ENCODE measurements around the gene ABI3BP.
"Not testable (repeated sequence)": the region's sequence is repeated elsewhere in the genome, so short reads cannot be mapped to it uniquely, and the experiment has no call there.

ABI3BP gene

GRCh38 chr3:100993309-100993708 lies at the start of gene ABI3BP:
Gene ABI3BP, minus strand, starts transcription at chr3:100993421. Its CDS starts 37 bp downstream, at chr3:100993384.
- peak; percentile 53 for DNase-seq (ENCODE audit: low spot score)

DNA sequence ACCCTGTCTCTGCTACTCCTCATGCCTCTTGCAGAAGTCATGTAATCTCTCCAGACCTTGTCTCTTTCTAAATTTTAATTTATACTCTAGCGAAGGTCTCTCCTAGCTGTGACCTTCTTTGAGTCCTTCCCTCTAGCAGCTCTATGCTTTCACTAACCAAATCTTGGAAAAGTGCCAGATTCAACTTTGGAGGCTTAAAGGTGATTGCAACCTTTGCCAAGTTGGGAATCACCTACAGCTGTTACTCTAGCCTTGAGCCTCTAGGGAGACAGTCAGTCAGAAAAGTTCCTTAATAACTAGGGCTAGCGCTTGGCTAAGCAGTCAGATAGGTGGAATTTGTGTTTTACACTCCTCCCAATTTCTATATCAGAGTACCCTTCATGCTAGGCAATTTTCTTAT lies 46.1 kb upstream of the ABI3BP start:
- no peak for DNase-seq (ENCODE audit: low spot score)

DNA sequence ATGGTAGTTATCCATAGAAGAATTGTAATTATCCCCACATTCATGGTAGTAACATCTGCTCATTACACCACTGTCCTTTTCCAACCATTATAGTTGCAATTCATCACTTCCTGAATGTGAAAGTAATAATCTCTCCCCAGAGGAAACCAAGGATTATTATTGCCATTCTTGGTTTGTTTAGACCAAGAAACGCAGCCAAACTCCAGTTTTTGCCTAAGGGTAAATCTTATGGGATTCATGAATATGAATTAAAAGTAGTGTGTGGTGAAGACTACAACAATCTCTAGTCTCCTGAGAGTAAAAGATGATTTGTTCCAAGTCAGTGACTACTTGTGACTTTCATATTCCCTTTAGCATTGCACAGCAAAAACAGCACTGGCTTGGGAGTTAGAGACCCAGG lies 45.7 kb upstream of the ABI3BP start:
- DNase-seq (ENCODE audit: low spot score): no peak

GRCh38 chr3:101038393-101038792 lies 45.2 kb upstream of the ABI3BP start:
- no peak for DNase-seq (ENCODE audit: low spot score)

- no peak for DNase-seq (ENCODE audit: low spot score)
Observed at GRCh38 chr3:101037613-101038012, 44.4 kb upstream of the ABI3BP start.

DNA sequence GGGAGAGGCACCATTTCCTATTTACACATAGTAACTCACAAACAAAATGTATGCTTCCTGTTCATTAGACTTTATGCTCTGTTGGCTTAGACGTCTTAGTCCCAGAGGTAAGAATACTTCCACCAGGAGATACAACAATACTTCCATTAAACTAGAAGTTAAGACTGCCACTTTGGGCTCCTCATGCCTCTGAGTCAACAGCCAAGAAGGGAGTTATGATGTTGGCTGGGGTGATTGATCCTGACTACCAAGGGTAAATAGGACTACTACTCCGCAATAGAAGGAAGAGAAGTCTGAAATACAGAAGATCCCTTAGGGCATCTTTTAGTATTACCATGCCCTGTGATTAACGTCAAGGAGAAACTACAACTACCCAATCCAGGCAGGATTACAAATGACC lies 43.5 kb upstream of the ABI3BP start:
- DNase-seq (ENCODE audit: low spot score): no peak

GRCh38 chr3:101036213-101036618 lies 43.0 kb upstream of the ABI3BP start:
- DNase-seq (ENCODE audit: low spot score): peak; percentile 52

DNA sequence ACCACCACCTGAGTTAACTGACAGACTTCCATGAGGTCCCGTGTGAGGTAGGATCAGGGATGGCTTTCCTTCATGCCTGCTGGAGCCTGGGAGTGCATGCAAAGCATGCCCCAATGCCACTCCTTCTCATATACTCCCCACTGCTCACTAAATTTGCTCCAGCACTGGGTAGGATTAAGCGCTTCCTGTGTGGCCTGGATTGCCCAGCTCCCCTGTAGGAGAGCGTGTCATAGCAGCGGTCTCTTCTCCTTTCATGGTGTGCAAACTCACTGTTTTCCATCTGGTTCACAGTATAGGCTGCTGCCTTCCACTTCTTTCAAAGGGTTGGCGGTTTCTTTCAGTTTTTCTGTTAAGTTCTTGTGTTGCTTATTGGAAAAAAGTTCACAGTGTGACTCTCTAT lies 34.1 kb upstream of the ABI3BP start:
- no peak for DNase-seq (ENCODE audit: low spot score)

DNA sequence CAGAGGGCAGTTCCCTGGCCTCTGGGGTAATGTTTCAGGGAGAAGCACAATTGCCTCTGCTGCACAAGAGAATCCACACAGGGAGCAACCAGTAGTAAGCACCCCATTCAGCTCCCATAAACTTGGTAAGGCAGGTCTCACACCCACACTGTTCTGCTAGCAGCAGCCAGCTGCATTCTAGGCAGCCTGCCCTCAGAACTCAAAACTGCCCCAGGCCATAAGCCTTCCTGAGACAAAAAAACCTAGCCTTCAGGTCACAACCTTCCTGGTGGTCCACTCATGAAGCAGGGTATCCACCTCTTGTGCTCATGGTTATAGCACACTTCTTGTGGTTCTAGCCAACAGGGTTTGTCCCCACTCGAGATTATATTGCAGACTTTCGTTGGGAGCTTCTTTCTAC lies 33.7 kb upstream of the ABI3BP start:
- no peak for DNase-seq (ENCODE audit: low spot score)

GRCh38 chr3:101026244-101026643 lies 33.0 kb upstream of the ABI3BP start:
- DNase-seq (ENCODE audit: low spot score): no peak

- DNase-seq (ENCODE audit: low spot score): no peak
Observed at GRCh38 chr3:101020351-101021015, 27.3 kb upstream of the ABI3BP start.

- no peak for DNase-seq (ENCODE audit: low spot score)
Observed at GRCh38 chr3:101017017-101017416, 23.8 kb upstream of the ABI3BP start.

- not testable (repeated sequence) for DNase-seq (ENCODE audit: low spot score)
Observed at GRCh38 chr3:101012312-101012711, 19.1 kb upstream of the ABI3BP start.

GRCh38 chr3:101011136-101011535 lies 17.9 kb upstream of the ABI3BP start:
- no peak for DNase-seq (ENCODE audit: low spot score)

- no peak for DNase-seq (ENCODE audit: low spot score)
Observed at GRCh38 chr3:101010296-101010695, 17.1 kb upstream of the ABI3BP start.

GRCh38 chr3:101009386-101009785 lies 16.2 kb upstream of the ABI3BP start:
- no peak for DNase-seq (ENCODE audit: low spot score)

- no peak for DNase-seq (ENCODE audit: low spot score)
Observed at GRCh38 chr3:100999160-100999559, 5.9 kb upstream of the ABI3BP start.

DNA sequence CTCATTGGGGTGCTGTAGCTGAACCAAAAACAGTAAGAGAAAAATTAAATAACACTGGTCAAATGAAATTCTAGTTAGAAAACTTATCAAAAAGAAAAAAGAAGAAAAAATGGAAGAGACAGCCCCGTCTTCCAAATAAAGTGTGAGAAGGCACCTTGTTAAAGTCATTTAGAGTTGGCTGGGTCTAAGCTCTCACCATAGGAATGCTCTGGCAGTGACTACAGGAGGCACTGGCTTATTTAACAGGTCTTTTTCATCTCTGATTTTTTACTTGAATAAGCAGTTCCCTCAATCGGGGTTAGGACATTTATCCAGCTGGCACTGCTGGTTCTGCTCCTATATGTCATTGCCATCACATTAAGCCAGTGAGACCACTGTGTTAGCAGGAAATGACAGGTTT lies 1.6 kb upstream of the ABI3BP start:
- no peak for DNase-seq (ENCODE audit: low spot score)

- no peak for DNase-seq (ENCODE audit: low spot score)
Observed at GRCh38 chr3:100994187-100994586, 966 bp upstream of the ABI3BP start.

DNA sequence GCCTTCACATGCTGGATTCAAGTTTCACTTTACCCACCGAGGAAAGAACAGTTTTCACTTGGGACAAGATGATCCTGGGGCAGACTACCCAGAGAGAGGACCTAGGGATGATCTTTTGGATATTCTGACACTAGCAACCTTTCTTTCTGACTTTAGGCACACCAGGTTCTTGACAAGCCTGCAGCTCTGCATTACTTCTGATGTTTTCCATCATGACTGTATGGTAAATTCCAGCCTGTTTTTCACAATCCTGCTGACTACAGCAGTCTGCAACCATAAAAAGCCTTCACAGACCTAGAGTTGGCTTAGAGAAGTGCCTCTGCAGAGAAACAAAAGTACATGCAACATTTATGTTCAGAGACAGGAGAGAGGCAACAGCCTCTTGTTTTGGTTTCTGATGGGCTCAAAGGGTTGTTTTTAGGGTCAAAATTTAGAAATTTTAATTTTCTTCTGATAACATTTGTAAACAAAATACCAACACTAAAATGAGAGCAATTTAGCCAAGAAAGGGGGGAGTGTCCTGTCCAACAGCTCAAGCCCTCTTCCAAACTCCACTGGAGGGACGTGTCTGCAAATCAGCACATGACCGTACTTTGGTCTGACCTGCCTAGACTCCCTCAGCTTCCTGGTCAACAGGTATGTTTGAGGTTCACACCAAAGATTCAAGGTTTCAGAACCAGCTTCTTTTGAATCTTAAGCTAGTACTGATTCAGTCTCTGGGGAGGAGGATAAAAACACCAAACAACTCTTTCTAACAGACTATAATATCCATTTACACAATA lies 799 bp downstream of the ABI3BP start:
- DNase-seq (ENCODE audit: low spot score): peak; percentile 7

DNA sequence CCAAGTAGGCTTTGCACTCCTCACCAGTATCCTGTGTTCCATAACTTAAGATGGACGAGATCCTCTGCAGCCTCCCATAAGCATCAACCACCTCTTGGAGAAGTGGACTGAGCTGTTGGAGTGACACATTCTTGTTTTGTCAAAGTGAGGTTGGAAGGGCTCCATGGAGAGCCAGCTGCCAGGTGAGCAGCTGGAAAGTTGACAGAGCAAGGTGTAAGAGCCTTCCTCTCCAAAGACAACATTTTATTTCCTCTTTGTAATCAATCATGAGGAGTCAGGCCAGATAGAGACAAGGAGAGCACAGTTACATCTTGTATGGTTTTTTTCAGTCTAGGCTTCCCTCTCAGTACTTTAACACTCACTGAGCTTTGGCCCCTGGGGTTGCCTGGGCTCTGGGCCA lies 5.1 kb downstream of the ABI3BP start:
- DNase-seq (ENCODE audit: low spot score): no peak

DNA sequence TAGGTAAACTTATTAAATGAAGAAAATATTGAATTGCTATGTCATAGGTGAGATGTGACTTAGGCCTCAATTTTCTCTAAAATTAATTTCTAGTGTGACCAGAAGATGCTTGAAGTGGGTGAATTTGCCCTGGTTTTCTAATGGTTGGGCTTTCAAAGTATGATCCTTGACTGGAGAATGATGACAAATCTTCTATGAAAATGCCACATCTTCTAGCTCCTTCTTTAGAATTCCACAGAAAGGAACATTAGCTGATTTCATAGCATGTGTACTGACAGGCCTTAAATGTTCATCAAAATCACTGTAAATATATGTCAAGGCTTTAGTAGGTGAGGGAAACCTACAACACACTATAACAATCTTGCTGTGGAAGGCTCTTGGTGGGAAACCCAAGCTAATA lies 8.9 kb downstream of the ABI3BP start:
- no peak for DNase-seq (ENCODE audit: low spot score)

- no peak for DNase-seq (ENCODE audit: low spot score)
Observed at GRCh38 chr3:100982710-100983109, 10.5 kb downstream of the ABI3BP start.

Measured in SW480 (cell line).